Ramos (cell line): ENCODE data around the gene GARNL3.

ENCODE experiments used
- in situ Hi-C: fragments of 300-500 bp; cut with MboI; formaldehyde crosslinking; loops from one replicate; pipeline ENCODE4 v1.14.3; 2022; ENCODE audit warnings: low sequenced_read_pairs; ENCODE audit not compliant: unreplicated experiment

The GARNL3 gene

DNA sequence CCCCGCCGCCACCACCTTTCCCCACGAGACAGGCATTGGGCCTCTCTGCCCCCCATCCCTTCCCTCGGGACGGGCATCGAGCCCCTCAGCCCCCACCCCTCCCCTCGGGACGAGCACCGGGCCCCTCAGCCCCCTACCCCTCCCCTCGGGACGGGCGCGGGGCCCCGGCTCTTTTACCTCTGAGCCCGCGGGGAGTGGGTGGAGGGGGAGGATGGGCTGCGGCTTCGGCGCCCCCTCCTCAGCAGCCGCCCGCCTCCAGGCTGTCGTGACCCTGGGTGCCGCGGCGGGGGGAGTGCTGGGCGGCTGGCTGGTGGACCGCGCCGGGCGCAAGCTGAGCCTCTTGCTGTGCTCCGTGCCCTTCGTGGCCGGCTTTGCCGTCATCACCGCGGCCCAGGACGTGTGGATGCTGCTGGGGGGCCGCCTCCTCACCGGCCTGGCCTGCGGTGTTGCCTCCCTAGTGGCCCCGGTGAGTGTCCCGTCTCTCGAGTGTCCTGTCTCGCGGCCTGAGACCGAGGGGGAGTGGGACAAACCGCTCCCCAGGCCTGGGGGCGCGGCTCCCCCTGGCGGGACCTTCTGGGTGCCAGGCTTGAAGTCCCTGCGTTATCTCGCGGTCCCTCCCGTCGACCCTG, 133.2 kb downstream of the GARNL3 start:
- in situ Hi-C loops, result loop anchor here (5.0 kb wide), 1 partner anchor 175 kb away; no protein-coding TSS in a partner anchor

DNA sequence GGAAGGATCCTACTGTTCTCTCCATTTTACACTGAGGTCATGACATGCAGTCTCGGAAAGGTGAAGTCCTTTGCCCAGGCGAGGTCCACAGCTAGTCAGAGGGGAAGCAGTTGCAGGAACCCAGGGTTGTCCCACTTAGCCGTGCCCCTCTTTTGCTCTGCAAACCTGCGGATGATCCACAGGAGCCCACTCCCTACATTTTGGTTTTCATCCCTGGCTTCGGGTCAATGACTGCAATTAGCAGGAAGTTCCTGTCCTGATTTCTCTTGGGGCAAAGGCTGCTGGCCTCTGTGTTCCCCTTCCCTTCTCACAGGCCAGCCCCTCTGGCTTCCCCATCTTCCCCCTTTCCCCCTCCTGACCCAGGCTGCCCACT, 133.7 kb downstream of the GARNL3 start:
- in situ Hi-C loops, result loop anchor here (5.0 kb wide), 1 partner anchor 176 kb away; no protein-coding TSS in a partner anchor

DNA sequence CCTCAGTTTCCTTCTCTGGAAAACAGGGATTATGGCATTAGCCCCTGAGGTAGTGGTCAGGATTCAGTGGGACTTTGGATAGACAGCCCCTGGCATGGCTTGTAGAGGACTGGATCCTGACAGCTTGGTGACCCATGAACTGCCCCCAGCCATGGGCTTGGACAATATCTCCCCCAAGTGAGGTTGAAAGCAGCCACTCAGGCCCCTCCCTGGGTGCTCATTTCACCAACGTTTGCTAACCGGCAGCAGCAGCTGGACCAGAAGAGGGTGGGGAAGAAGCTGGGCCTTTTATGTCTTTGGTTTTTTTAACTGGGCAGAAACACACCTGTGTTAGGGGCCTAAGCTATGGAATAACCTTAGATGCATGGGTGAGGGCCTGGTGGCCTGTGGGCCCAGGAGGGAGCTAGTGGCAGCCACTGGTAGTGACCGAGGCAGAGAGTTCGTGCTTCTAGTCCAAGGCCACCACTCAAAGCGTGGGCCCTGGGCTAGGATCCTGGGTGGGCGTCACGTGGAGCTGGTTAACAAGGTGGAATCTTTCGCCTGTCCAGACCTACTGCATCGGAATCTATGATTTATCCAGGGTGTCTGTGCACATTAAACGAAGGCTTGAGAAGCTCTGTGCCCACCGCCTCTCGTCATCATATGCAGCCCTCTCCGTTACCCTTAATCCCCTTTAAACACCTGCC, 134.3 kb downstream of the GARNL3 start:
- in situ Hi-C loops, result loop anchor here (5.0 kb wide), 1 partner anchor 177 kb away; no protein-coding TSS in a partner anchor

DNA sequence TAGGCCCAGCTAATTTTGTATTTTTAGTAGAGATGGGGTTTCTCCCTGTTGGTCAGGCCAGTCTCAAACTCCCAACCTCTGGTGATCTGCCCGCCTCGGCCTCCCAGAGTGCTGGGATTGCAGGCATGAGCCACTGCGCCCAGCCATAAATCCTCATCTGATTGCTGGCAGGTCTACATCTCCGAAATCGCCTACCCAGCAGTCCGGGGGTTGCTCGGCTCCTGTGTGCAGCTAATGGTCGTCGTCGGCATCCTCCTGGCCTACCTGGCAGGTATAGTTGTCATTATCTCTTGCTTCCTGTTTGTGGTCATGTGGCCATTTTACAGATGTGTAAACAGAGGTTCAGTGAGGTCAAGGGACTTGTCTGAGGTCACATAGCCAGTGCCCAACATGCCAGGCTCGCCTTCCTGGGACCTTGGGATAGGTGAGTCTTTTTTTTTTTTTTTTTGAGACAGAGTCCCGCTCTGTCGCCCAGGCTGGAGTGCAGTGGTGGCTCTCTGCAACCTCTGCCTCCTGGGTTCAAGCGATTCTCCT, 135.2 kb downstream of the GARNL3 start:
- in situ Hi-C loops, result loop anchor here (5.0 kb wide), 1 partner anchor 178 kb away; no protein-coding TSS in a partner anchor

DNA sequence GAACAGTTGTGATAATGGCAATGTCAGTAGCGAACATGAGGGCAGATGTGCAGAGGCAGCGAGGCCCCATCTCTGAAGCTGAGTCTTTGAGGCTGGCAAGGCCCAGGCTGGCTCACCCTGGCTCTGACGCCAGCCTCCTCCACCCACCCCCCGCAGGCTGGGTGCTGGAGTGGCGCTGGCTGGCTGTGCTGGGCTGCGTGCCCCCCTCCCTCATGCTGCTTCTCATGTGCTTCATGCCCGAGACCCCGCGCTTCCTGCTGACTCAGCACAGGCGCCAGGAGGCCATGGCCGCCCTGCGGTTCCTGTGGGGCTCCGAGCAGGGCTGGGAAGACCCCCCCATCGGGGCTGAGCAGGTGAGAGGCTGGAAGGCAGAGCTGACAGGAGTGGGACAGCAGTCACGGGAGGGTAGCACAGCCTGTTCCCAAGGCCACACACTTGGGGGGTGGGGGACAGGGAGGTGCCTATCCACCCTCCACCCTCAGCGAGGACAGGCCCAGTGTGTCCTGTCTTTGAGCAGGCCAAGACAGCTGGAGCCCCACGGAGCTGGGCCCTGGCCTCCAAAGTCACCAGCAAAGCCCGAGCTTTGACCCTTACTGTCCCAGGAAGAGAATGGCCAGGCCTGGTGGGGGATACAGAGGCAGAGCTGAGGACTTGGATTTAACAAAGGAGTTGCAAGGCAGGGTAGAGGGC, 138.0 kb downstream of the GARNL3 start:
- in situ Hi-C loops, result no loop called here

DNA sequence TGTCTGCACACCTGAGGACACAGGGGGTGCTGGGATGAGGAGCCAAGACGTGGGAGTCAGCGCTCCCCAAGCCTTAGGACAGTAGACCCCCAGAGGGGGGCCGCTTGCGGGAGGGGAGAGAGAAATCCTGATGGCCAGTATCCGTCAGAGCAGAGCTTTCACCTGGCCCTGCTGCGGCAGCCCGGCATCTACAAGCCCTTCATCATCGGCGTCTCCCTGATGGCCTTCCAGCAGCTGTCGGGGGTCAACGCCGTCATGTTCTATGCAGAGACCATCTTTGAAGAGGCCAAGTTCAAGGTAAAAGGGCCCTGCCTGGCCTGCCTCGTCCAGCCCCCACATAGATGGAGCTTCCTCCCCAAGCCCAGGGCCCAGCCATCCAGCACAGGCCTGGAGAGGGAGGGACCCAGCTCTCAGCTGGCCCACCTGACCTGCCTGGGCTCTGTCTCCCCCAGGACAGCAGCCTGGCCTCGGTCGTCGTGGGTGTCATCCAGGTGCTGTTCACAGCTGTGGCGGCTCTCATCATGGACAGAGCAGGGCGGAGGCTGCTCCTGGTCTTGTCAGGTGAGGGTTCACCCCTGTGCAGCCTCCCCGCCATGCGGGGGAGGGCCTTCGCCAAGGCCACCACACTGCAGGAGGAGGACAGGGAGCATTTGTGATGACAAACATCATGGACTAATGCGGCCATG, 139.1 kb downstream of the GARNL3 start:
- in situ Hi-C loops, result no loop called here

DNA sequence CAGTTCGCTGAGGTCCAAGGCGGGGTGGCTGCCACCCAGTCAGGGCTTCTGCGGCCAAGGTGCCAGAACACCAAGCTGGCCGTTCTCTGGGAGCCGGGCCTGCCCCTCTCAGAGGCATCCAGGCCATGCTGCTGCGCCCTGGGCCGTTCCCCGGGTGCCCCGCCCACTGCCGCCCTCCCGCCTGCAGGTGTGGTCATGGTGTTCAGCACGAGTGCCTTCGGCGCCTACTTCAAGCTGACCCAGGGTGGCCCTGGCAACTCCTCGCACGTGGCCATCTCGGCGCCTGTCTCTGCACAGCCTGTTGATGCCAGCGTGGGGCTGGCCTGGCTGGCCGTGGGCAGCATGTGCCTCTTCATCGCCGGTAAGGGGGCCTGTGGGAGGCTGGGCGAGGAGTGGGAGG, 140.1 kb downstream of the GARNL3 start:
- in situ Hi-C loops, result no loop called here

DNA sequence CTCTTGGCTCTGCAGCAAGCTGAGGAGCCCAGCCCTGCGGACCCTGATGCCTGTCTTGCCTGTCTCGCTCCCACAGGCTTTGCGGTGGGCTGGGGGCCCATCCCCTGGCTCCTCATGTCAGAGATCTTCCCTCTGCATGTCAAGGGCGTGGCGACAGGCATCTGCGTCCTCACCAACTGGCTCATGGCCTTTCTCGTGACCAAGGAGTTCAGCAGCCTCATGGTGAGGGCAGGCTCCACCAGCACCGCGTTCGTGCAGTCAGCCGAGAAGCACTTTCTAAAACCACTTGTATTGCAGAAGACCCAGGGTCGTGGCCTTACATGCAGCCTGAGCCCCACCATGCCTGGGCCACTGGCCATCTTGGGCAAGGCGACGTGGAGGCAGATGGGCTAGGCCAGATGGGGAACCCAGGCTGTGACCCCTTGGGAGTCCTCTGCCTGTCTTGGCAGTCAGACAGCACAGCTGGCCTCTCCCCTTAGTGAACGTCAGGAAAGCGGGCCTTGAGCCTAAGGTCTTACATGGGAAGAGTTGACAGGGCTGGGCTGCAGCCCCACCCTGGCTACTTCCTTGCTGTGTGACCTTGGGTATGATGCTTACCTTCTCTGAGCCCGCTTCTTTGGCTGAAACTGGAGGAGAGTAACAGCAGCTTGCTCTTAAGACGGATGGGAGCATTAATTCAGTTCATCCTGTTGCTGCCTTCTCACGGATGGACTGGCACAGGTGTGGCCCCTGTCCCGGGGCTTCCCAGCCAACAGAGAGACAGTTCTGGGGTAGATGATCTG, 141.0 kb downstream of the GARNL3 start:
- in situ Hi-C loops, result no loop called here

DNA sequence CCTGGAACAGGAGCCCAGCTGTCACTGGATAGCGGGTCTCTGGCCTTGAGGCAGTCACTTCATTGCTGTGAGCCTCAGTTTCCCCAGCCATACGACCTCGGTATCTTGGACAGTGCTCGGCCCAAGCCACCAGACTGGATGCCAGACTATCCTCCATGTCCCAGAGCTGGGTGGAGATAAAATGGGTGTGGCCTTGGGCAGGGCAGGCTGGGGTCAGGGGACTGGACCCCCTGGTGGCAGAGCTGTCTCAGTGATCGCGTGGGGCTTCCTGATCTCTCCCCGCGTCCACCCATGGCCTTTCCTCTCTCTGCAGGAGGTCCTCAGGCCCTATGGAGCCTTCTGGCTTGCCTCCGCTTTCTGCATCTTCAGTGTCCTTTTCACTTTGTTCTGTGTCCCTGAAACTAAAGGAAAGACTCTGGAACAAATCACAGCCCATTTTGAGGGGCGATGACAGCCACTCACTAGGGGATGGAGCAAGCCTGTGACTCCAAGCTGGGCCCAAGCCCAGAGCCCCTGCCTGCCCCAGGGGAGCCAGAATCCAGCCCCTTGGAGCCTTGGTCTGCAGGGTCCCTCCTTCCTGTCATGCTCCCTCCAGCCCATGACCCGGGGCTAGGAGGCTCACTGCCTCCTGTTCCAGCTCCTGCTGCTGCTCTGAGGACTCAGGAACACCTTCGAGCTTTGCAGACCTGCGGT, 142.4 kb downstream of the GARNL3 start:
- in situ Hi-C loops, result no loop called here

DNA sequence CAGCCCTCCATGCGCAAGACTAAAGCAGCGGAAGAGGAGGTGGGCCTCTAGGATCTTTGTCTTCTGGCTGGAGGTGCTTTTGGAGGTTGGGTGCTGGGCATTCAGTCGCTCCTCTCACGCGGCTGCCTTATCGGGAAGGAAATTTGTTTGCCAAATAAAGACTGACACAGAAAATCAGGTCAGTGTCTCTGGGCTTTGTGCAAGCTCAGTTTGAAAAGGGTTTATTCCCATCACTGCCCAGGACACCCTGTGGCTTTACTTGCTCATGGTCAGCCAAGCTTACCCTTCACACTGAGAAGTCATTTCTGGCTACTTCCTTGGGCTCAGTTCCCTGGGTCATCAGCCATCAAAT, 142.9 kb downstream of the GARNL3 start:
- in situ Hi-C loops, result no loop called here

DNA sequence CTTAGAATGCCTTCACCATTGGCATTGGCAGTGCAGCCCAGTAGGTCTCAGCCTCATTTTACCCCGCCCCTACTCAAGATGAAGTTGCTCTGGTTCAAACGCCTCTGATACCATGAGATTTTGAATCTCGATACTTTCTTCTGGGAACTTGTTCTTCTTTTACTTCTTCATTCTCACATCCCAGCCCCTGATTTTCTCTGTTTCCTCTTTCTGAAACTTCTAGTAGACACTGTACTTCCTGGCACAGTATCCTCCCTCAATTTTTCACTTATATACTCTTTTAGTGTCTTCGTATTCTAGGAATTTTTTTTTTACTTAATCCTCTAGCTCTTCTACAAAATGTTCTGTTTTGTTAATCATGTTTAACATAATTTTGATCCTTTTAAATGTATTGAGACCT, 146.5 kb downstream of the GARNL3 start:
- in situ Hi-C loops, result no loop called here

DNA sequence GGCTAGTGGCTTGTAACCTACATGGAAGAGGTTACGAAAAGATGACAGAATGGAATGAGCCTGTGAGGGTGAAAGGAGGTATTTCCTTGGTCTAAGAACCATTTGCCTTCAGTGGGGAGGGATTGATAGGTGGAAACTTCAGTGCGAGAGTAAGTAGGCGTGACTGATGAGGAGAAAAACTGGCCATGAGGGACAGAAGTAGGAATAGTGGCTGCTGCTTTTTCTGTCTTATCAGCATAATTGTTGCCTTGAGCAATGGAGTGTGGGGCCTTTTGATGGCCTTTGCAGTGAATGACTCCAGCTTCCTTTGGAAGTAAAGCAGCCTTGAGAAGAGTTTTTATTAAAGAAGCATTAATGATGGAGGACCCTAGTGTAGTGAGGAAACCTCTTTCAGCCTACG, 150.6 kb downstream of the GARNL3 start:
- in situ Hi-C loops, result no loop called here

DNA sequence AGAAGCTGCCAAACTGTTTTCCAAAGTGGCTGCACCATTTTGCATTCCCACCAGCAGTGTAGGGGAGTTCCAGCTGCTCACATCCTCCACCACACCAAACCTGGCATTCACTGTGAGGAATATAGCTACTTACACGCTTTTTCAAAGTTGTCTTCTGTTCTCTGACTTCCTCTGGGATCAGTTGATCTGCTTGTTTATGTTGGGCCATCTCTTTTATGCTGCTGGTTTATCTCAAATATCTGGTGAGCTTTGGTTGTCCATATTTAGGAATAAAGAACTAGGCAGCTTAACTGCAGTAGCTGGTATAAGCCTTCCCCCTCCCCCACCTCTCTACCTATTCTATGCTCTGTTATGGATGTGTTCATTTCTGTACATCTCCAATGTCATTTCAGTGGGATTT, 151.1 kb downstream of the GARNL3 start:
- in situ Hi-C loops, result no loop called here

DNA sequence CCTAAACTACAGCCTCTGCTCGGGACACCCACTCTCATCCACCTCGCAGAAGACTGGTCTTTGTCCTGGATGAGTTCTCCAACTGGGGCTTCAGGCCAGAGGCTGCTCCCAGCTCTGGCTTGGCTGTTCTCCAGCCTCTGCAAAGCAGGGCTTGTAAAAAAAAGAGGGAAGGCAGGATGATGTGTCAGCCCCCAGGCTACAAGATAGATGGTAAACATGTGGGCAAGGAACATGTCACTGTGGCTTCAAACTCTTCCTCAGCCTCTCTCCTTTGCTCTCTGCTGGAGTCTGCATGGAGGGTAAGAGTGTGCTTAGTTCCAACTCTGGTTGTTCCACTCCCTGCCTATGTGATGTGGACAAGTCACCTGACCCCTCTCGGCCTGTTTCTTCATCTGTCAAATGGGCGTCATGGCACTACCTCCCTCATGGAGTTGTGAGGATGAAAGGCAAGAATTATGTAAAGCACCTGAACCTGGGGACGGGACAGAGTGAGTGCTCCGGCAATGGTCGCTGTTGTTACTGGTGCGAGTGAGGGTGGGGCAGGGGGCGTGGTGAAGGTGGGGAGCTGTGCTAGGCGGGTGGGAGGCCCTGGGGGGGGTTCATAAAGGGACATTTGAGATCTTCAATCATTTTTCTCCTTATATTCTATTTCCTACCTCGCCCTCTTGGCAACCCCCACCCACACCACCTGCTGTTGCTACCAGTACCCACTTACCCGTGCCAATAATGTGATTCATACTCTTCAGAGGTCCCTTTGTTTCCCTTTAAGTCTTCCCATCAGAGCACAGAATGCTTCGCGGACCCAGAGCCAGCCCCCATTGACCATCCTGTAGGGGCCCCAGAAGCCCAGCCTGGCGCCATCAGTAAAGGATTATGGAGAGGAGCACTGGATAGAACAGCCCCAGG, 152.8 kb downstream of the GARNL3 start:
- in situ Hi-C loops, result no loop called here

DNA sequence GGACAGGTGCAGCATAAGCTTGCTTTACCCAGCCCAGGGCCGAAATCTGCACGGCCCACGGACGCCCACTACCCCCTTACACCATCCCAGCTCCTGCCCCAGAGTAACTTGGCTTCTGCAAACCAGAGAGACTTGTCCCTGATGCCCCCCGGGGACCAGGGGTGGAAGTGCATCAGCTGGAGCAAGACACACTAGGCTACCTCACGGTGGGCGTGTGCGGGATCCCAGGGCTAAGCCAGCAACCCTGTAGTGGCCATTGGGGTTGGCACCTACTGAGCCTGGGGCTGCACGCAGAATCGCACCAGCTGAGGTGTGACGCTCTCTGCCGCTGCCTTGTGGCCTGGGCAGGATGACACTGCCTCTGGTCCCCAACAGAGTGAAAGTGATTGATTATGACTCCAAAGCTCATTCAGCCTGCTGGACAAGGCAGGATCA, 153.5 kb downstream of the GARNL3 start:
- in situ Hi-C loops, result no loop called here

DNA sequence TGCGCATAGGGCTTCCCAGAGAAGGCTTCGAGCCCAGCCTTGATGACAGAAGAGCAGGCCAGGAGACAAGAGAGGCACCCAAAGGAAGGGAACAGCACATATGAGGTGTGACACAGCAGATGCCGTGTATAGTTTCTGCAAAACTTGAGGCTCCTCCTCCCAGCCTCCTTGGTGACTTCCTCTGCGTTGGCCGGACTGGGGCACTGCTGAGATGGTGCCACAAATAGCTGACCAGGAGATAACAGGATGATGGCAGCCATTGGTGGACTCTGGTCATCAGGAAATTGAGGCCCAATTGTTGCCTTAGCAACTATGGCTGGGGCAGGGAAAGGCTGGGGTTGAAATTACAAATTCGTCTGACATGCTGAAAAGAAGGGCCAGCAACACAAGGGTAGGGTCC, 154.8 kb downstream of the GARNL3 start:
- in situ Hi-C loops, result no loop called here

DNA sequence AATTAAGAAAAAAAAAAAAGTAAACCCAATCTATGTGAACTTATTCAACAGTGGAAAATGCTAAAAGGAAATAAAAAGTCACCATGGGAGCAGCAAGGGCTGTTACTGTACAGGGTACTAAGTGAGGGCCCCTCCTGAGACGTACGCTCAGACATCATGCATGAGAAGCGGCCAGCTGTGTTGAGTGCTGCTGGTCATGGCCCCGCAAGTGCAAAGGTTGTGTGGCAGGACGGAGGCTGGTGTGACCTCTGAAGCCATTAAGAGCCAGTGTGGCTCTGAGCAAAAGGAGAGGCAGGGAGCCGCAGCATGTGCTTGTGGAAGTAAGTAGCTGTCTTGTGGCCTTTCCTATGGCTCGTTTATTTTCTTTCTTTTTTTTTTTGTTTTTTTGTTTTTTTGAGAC, 156.5 kb downstream of the GARNL3 start:
- in situ Hi-C loops, result no loop called here

DNA sequence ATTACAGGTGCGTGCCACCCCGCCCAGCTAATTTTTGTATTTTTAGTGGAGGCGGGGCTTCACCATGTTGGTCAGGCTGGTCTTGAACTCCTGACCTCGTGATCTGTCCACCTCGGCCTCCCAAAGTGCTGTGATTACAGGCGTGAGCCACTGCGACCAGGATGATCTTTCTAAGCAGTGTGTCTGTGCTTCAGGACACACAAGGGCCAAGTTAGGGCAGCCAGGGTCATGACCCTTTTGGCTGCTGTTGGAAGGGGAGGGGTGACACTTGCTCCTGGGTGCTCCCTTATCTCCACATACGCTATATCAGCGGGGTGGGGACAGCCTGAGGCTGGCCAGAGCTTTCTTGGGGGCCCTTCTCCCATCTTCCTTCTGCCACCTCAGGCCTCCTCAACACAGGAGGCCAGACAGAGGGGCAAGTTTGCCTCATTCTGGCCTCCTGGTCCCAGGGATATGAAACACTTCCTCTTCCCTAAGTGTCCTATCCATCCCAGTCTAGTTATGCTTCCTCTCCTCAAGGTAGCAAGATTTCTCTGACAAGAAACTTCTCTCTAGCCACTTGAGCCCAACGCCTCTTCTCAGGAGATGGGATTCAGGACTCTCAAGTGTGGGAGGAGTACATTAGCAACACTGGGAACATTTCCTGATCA, 157.7 kb downstream of the GARNL3 start:
- in situ Hi-C loops, result no loop called here
